Activated CD8-positive, alpha-beta memory T cell treated with anti-CD3 and anti-CD28 coated beads, Interleukin-2, amount 50 U/mL, for 48 hours (primary cell): ENCODE results near the gene IL4I1.
A peak's percentile ranks its signal among the peaks of the same experiment; 100 is the strongest.

Experiments
- DNase-seq: peaks from one replicate; pipeline ENCODE4 v3.0.0-alpha.2; 2020

IL4I1 gene

GRCh38 chr19:49862391-49863253 is 34.1 kb downstream of the IL4I1 start:
- DNase-seq: peak; percentile 59

GRCh38 chr19:49861541-49862378 is 34.9 kb downstream of the IL4I1 start:
- peak; percentile 54 for DNase-seq

GRCh38 chr19:49861107-49861506 is 35.6 kb downstream of the IL4I1 start:
- DNase-seq: no peak

DNA sequence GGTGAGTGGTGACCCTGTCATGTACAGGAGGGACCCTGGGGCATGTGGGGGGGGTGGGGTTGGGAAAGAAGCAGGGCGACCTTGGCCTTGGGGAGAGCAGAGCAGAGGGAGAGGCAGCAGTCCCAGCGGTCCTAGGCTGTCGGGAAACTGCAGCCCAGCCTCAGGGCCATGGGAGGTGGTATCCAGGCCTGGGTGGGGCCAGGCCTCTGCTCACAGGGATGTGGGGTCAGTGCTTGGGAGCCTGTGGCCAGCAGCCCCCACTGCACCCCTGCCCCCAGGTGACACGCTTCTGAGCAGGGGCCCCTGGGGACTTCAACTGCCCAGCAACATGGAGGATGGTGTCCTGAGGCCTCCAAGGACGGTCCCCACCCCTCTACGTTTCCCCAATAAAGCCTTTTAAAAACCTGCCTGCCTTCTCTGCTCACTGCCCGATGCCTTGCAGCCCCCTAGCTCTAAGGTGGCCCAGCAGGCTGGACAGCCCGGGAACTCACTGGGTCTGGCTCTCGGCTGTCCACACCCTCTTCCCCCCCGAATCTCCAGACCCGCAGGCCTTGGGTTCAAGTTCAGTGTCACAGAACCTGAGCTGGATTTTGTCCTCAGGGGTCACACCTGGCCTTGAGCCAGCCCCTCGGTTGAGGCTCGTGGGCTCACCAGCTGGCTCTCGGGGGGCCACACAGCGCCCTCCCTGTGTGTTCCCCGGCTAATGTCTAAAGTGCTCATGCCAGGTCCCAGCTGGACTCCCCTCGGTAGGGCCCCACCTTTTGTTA is 36.2 kb downstream of the IL4I1 start:
- DNase-seq: no peak

- DNase-seq: no peak
These were observed 36.9 kb downstream of the IL4I1 start for GRCh38 chr19:49859682-49860335.

DNA sequence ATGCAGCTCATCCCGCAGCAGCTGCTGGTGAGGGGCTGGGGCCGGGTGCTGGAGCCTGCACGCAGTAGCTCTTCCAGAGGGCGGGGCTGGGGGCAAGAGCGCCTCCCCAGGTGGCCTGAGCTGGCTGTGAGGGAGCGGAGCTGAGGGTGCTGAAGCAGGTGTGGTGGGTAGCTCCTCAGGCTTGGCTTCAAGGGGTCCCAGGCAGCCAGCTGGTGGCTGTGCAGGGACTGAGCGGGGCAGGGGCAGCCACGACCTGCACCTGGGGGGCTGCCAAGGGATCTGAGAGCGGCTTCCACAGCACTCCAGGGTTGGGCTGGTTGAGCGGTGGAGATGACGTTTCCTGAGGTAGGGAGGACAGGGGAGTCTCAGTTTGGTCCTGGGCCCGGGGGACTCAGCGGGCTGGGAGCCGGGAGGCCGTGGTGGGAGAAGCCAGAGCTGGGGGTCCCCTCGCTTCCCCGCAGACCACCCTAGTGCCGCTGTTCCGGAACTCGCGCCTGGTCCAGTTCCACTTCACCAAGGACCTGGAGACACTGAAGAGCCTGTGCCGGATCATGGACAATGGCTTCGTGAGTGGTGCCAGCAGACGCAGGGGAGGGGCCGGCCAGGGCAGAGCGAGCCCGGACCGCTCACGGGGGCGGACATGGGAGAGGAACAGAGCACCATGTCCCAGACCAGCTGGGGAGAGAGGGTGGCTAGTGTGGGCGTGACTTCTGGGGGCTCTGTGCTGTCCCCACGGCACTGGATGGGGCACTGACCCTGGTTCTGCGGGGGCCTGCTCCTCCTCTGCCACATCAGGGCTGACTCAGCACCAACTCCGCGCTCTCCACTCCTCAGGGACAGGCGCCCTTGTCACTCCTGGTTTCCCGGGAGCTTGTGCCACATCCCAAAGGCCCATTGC is 38.4 kb downstream of the IL4I1 start:
- no peak for DNase-seq

GRCh38 chr19:49857838-49858087 is 38.9 kb downstream of the IL4I1 start:
- no peak for DNase-seq

DNA sequence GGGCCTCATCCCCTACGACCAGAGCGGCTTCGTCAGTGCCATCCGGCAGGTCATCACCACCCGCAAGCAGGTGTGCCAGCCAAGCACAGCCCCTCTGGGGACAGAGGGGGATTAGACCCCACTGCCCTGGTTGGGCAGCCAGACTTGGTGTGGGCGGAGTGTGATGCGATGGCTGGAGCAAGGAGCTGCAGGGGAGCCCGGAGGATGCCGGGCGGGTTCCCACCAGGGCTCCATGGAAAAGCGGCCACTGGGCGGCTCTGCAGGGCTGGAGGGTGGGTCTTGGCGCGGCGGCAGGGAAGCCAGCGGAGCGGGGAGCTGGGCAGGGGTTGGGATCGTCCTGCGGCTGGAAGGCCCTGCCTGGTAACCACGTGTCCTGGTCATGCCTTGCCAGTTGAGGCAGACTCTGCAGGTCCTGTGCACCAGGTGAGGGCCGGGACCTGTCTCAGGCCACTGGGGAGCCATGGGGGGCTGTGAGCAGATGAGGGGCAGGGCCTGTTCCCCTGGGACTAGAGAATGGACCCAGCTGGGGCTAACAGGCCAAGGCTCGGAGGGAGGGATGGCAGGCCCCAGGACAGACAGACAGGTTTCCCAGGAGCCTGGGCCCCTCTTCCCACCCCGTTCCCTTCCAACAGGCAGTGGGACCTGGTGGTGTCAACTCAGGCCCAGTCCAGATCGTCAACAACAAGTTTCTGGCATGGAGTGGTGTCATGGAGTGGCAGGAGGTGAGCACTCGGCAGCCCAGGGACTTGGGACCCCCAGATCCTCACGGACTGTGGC is 39.4 kb downstream of the IL4I1 start:
- DNase-seq: no peak

DNA sequence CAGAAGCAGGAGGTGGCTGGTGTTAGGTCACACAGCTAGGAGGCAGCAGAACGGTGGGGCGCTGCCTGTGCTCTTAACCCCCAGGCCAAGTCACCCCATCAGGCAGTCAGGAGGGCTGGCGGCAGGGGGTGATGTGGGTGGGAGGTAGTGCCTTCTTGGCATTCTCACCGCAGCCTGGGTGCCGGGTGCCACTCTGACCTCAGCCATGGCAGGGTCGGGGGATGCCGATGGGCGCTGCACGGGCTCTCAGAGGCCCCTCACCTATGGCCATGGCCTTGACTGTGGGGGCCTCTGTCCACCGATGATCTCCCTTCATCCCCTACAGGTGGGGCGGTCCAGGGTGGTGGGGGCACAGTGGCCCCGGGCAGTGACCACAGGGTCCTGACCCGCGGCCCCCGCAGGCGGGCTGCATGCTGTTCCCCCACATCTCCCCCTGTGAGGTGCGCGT is 40.1 kb downstream of the IL4I1 start:
- DNase-seq: no peak

- DNase-seq: no peak
These were observed 40.8 kb downstream of the IL4I1 start for GRCh38 chr19:49855676-49856573.

DNA sequence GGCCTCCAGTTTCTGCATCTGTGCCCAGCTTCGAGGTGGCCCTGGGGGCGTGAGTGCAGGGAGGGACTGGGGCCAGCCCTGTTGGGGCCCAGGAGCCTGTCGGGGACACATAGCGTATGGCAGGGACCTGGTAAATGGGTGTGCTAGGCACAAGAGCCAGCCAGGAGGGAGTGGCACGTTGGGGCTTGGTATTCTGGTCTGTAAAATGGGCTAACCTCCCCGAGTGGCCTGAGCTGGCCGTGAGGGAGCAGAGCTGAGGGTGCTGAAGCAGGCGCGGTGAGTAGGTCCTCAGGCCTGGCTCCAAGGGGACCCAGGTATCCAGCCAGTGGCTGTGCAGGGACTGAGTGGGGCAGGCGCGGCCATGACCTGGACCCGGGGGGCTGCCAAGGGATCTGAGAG is 41.4 kb downstream of the IL4I1 start:
- no peak for DNase-seq

GRCh38 chr19:49854378-49855263 is 42.1 kb downstream of the IL4I1 start:
- peak; percentile 54 for DNase-seq

- DNase-seq: no peak
These were observed 42.8 kb downstream of the IL4I1 start for GRCh38 chr19:49853852-49854377.

DNA sequence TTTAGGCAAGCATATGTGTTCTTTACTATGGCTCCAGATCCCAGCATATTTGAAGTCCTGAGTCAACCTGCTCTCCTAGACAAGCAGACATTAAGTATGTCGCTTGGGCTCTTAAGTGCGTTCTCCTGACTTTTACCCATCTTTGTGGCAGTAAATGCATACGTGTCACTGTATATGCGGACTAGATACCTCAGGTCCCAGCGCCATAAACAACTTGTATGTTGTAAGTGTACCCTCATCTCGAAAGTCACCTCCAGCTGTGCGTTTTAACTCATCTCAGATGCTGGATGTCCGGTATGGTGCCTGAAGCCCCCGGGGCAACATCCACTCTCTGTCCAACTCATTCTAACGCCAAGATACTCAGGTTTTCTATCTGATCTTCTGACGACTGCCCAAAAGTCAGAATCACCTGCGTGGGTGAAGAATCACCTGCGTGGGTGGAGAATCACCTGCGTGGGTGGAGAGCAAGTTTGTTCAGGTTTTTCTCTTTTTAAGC is 44.0 kb downstream of the IL4I1 start:
- no peak for DNase-seq

DNA sequence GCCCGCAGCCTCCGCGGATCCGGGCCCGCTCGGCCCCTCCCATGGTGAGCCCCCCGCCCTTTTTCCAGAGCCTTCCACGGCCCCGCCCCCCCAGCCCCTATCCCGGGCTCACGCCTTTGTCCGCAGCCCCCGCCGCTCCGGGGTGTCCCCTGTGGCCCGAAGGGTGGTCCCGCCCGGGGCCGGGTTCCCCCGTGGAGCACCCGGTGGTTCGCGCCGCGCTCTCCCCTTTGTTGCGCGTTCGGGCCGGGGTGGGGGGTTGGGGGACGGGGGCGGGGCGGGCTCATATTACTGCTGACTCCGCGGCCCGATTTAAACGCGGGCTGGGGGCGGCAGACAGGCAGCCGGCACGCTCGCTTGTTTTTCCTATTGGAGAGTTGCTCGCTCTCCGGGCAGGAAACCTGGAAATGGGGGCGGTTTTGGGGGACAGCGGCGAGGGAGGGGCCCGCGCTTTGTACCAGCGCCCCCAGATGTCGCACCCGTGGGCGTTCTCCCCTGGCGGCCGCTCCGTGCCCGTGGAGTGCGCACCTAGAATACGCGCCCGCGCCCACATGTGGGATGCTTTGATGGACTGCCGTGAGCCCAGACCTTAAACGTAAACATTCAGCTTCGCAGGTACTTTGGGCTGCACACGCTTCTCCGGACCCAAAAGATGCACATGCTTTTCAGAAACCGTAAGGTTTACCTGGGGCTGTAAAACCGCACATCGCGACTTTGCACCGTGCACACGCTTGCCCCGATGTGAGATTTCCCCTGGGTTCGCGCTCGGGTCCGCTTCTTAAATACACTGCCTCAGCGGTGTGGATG is 45.0 kb downstream of the IL4I1 start:
- DNase-seq: peak; percentile 65

- peak; percentile 97 for DNase-seq
These were observed 46.0 kb downstream of the IL4I1 start, which contains the start of gene PTOV1 for GRCh38 chr19:49850487-49851342. Gene PTOV1 (plus strand): TSS chr19:49851159.

DNA sequence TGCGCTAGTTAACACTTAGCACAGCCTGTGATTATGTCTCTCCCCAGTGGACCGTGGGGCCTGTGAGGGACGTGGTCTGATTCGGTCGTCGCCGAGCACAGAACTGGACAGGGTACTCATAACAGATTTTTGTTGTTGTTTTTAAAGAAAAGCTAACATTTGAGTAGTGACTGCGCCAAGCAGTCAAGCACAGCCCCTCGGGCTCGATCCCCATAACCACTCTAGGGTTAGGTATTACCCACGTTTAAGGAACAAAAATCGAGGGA is 46.5 kb downstream of the IL4I1 start:
- no peak for DNase-seq
